ENCODE measurements around the gene TSHZ3. TPM values are rescaled to one million over a fixed set of nuclear protein-coding genes. Genes with fewer than 3 reads are reported as not detected.

TSHZ3 gene
- total and polyA plus RNA-seq, 2 of the 13 experiments (the other 11 are each of a cell fraction or from before 2014, with no cell fraction given): not detected

- in situ Hi-C loops (cut with HindIII; ENCODE audit: extremely low pct_ligation_motif_present, low pct_unique_long_range_greater_than_20kb): no loop called here
- FAIRE-seq: no peak
- H2AFZ ChIP-seq (ENCODE audit: low read length): no peak overlapping the region
- TF ChIP-seq NFIC (IDR thresholded peaks at IDR 0.05; ENCODE audit: low read length) (no peak), EED (CRISPR knock-in tag; IDR thresholded peaks at IDR 0.05) (0 out of 2 replicates have a peak, but pooled peaks have one; percentile 30)
- H3K4me2 ChIP-seq (ENCODE audit: low read depth, low read length): peak overlapping the region; percentile 69
- H3K27me3 ChIP-seq (ENCODE audit: control insufficient read depth in 1 of 2, insufficient read depth in 2 of 2, low read length in 2 of 2): peaks cover 4 to 80% of the 10 kb centered on the region in 2 experiments; a peak in 3 of 5 replicates
- H4K20me1 ChIP-seq (ENCODE audit: insufficient read depth, low read length): no peaks in the 10 kb centered on the region
- no peaks in the 10 kb centered on the region for H3K4me1 ChIP-seq (ENCODE audit: insufficient read depth, low read length)
- CTCF ChIA-PET (ENCODE audit: low intra/inter-chr PET ratio, low total read pairs): no interaction called here
- H3K27ac ChIP-seq (ENCODE audit: extremely low read length, insufficient read depth, low read length): no peak overlapping the region
- BruUV-seq (replicated peaks): no TSS peak
- H3K36me3 ChIP-seq (replicated peaks in 1 of 2; ENCODE audit: control insufficient read depth in 1 of 2, insufficient read depth in 2 of 2, low read length in 2 of 2): no peaks in the 10 kb centered on the region
- ATAC-seq: no peak; the same call in 2 of the 3 replicates
- no peaks in the 10 kb centered on the region for H3K9me3 ChIP-seq (ENCODE audit: low read length)
- WGBS (ENCODE audit: low lambda C conversion rate): 38% methylated on average over 27 of the region's 72 CpGs
- intact Hi-C loops (cut with micrococcal nuclease; ENCODE audit: unreplicated experiment): no loop called here
- H3K9ac ChIP-seq (ENCODE audit: insufficient read depth, low read depth, low read length): no peak overlapping the region
- POLR2A ChIA-PET: no interaction called here
- no peak for DNase-seq (ENCODE audit: low spot score)
- peak overlapping the region; percentile 26 to 62 (median 52); a peak in 5 of 6 replicates for H3K4me3 ChIP-seq (replicated peaks in 1 of 3; ENCODE audit: insufficient read depth in 1 of 3, low read depth in 2 of 3, low read length in 3 of 3)
- H3K79me2 ChIP-seq (ENCODE audit: insufficient read depth, low read length): no peaks in the 10 kb centered on the region
These were observed 2.0 kb upstream of the TSHZ3 start for GRCh38 chr19:31351056-31351854.

- TF ChIP-seq ZFY (CRISPR knock-in tag; IDR thresholded peaks at IDR 0.05): 0 out of 2 replicates have a peak, but pooled peaks have one; percentile 23
- no peak for TF ChIP-seq HNRNPUL1 (IDR thresholded peaks at IDR 0.05; ENCODE audit: low read depth, low read length)
- TF ChIP-seq SRSF9 (IDR thresholded peaks at IDR 0.05; ENCODE audit: borderline replicate concordance, insufficient read depth, low read depth, low read length, poor library complexity, severe bottlenecking): no peak
- 0 out of 2 replicates have a peak, but pooled peaks have one; percentile 53 for TF ChIP-seq SRF (IDR thresholded peaks at IDR 0.05; ENCODE audit: low read depth, low read length)
- no peak for TF ChIP-seq ZNF616 (CRISPR knock-in tag; IDR thresholded peaks at IDR 0.05; ENCODE audit: low read depth)
- TF ChIP-seq ZBTB14 (CRISPR knock-in tag; IDR thresholded peaks at IDR 0.05): no peak
- no TSS peak for BruUV-seq (replicated peaks)
- Histone ChIP-seq H4K20me1 (ENCODE audit: insufficient read depth, low read length) (no peaks in the 10 kb centered on the region), H3K4me1 (ENCODE audit: insufficient read depth, low read length) (no peaks in the 10 kb centered on the region), H3K27ac (ENCODE audit: extremely low read length, insufficient read depth, low read length) (no peak overlapping the region), H3K4me2 (ENCODE audit: low read depth, low read length) (peak overlapping the region; percentile 69), H3K9me3 (ENCODE audit: low read length) (no peaks in the 10 kb centered on the region), H3K27me3 (ENCODE audit: control insufficient read depth in 1 of 2, insufficient read depth in 2 of 2, low read length in 2 of 2) (peaks cover 4 to 74% of the 10 kb centered on the region in 2 experiments; a peak in 3 of 5 replicates), H3K79me2 (ENCODE audit: insufficient read depth, low read length) (no peaks in the 10 kb centered on the region), H3K36me3 (replicated peaks in 1 of 2; ENCODE audit: control insufficient read depth in 1 of 2, insufficient read depth in 2 of 2, low read length in 2 of 2) (no peaks in the 10 kb centered on the region), H3K9ac (ENCODE audit: insufficient read depth, low read depth, low read length) (no peak overlapping the region), H2AFZ (ENCODE audit: low read length) (no peak overlapping the region), H3K4me3 (replicated peaks in 1 of 3; ENCODE audit: insufficient read depth in 1 of 3, low read depth in 2 of 3, low read length in 3 of 3) (peak overlapping the region; percentile 42 to 62 (median 52); a peak in 5 of 6 replicates)
- ChIA-PET CTCF (ENCODE audit: low intra/inter-chr PET ratio, low total read pairs) (no interaction called here), POLR2A (no interaction called here)
- ATAC-seq (peak; percentile 63), DNase-seq (ENCODE audit: low spot score) (no peak), FAIRE-seq (no peak)
- 1% methylated on average over 11 of the region's 63 CpGs for WGBS (ENCODE audit: low lambda C conversion rate)
- intact Hi-C loops (cut with micrococcal nuclease; ENCODE audit: unreplicated experiment) (no loop called here), in situ Hi-C loops (cut with HindIII; ENCODE audit: extremely low pct_ligation_motif_present, low pct_unique_long_range_greater_than_20kb) (no loop called here)
These were observed 1.4 kb upstream of the TSHZ3 start for GRCh38 chr19:31350693-31351055.

Measured in HepG2 (cell line).